Breast epithelium (tissue), 3 donors: ENCODE data around the gene ERC1.

ENCODE experiments used
- CTCF ChIP-seq, 3 donors: fragments of 450-650 bp; IDR thresholded peaks; one replicate each; pipeline ENCODE4 v1.5.1; 2016 to 2017; ENCODE audit warnings: antibody characterized with exemption in 3 of 3, mild to moderate bottlenecking in 3 of 3, moderate library complexity in 3 of 3
- POLR2A ChIP-seq: fragments of 450-650 bp; IDR thresholded peaks from one replicate; pipeline ENCODE4 v1.6.1; 2016; ENCODE audit warnings: antibody characterized with exemption, mild to moderate bottlenecking, moderate library complexity

GRCh38 chr12:1528791-1529190 lies 537.8 kb downstream of the ERC1 start:
- TF ChIP-seq CTCF (IDR thresholded peaks at IDR 0.05) (no peak), POLR2A (no peak)
